PC-3 (cell line): ENCODE data around the gene ANTXR2.

Experiments
- CTCF ChIP-seq: fragments of 300-600 bp; sonication (generic); conservative IDR thresholded peaks from 2 replicates; pipeline ENCODE4 v1.5.1; 2017; ENCODE audit warnings: antibody characterized with exemption, low read depth, mild to moderate bottlenecking, low read length
- EZH2phosphoT487 ChIP-seq: fragments of 300-600 bp; sonication (generic); IDR thresholded peaks from 2 replicates; pipeline ENCODE4 v1.6.1; 2018; ENCODE audit warnings: mild to moderate bottlenecking, antibody characterized with exemption, low read length, borderline replicate concordance

GRCh38 chr4:80082693-80083092 is 9.7 kb upstream of the ANTXR2 start:
- no peak for TF ChIP-seq CTCF
- no peak for TF ChIP-seq EZH2phosphoT487
